IPS-18c (cell line): ENCODE results near the gene IGLL5.

Experiments
- H3K4me3 ChIP-seq: 2 replicates; pipeline ENCODE4 v1.7.0; 2013; ENCODE audit warnings: low read depth, mild to moderate bottlenecking, low read length, moderate library complexity; ENCODE audit not compliant: insufficient read depth
- H3K9me3 ChIP-seq: one replicate; pipeline ENCODE4 v1.6.1; 2013; ENCODE audit warnings: mild to moderate bottlenecking, low read length, moderate library complexity; ENCODE audit not compliant: control insufficient read depth, insufficient read depth

The IGLL5 gene

GRCh38 chr22:22887621-22888503 lies at the start of gene IGLL5:
Gene IGLL5, plus strand, starts transcription at chr22:22887816. Its CDS starts 238 bp downstream, at chr22:22888054.
- Histone ChIP-seq H3K4me3 (no peak within 1 kb of the TSS), H3K9me3 (no peaks in the 10 kb centered on the region)

GRCh38 chr22:22838148-22838786 lies 49.3 kb upstream of the IGLL5 start:
- H3K9me3 ChIP-seq = no peaks in the 10 kb centered on the region
- no peak overlapping the region for H3K4me3 ChIP-seq

- Histone ChIP-seq H3K4me3 (no peak overlapping the region), H3K9me3 (no peaks in the 10 kb centered on the region)
Observed at GRCh38 chr22:22839570-22840314, 47.9 kb upstream of the IGLL5 start.

- Histone ChIP-seq H3K4me3 (no peak overlapping the region), H3K9me3 (no peaks in the 10 kb centered on the region)
Observed at GRCh38 chr22:22840780-22841179, 46.8 kb upstream of the IGLL5 start.

- Histone ChIP-seq H3K9me3 (no peaks in the 10 kb centered on the region), H3K4me3 (no peak overlapping the region)
Observed at GRCh38 chr22:22841598-22841997, 46.0 kb upstream of the IGLL5 start.

- H3K4me3 ChIP-seq = no peak overlapping the region
- no peaks in the 10 kb centered on the region for H3K9me3 ChIP-seq
Observed at GRCh38 chr22:22842085-22842484, 45.5 kb upstream of the IGLL5 start.

- no peaks in the 10 kb centered on the region for H3K9me3 ChIP-seq
- H3K4me3 ChIP-seq = no peak overlapping the region
Observed at GRCh38 chr22:22843848-22844247, 43.8 kb upstream of the IGLL5 start.

GRCh38 chr22:22847241-22847640 lies 40.4 kb upstream of the IGLL5 start:
- Histone ChIP-seq H3K4me3 (no peak overlapping the region), H3K9me3 (no peaks in the 10 kb centered on the region)

GRCh38 chr22:22848364-22848866 lies 39.2 kb upstream of the IGLL5 start:
- Histone ChIP-seq H3K9me3 (no peaks in the 10 kb centered on the region), H3K4me3 (no peak overlapping the region)

GRCh38 chr22:22849640-22850610 lies 37.7 kb upstream of the IGLL5 start:
- Histone ChIP-seq H3K4me3 (no peak overlapping the region), H3K9me3 (no peaks in the 10 kb centered on the region)

- Histone ChIP-seq H3K9me3 (no peaks in the 10 kb centered on the region), H3K4me3 (no peak overlapping the region)
Observed at GRCh38 chr22:22851969-22852368, 35.6 kb upstream of the IGLL5 start.

- Histone ChIP-seq H3K9me3 (no peaks in the 10 kb centered on the region), H3K4me3 (no peak overlapping the region)
Observed at GRCh38 chr22:22853713-22854112, 33.9 kb upstream of the IGLL5 start.

- Histone ChIP-seq H3K9me3 (no peaks in the 10 kb centered on the region), H3K4me3 (no peak overlapping the region)
Observed at GRCh38 chr22:22854466-22854865, 33.1 kb upstream of the IGLL5 start.

GRCh38 chr22:22855085-22855484 lies 32.5 kb upstream of the IGLL5 start:
- H3K9me3 ChIP-seq = no peaks in the 10 kb centered on the region
- no peak overlapping the region for H3K4me3 ChIP-seq

GRCh38 chr22:22855617-22856308 lies 31.9 kb upstream of the IGLL5 start:
- Histone ChIP-seq H3K4me3 (no peak overlapping the region), H3K9me3 (no peaks in the 10 kb centered on the region)

- H3K4me3 ChIP-seq = no peak overlapping the region
Observed at GRCh38 chr22:22856364-22856763, 31.3 kb upstream of the IGLL5 start.

More at GRCh38 chr22:22856364-22856763, 31.3 kb upstream of the IGLL5 start:
- no peaks in the 10 kb centered on the region for H3K9me3 ChIP-seq
